Ovary (tissue), 3 donors: ENCODE data around the gene SESN1.

Experiments used
- CTCF ChIP-seq, 3 donors: fragments of 450-650 bp in 2 of 3; fragments of 200-600 bp in 1 of 3; IDR thresholded peaks; one replicate each; pipeline versions ENCODE4 v1.5.1 to v1.8.0; 2016 to 2022; ENCODE audit warnings: antibody characterized with exemption in 3 of 3, mild to moderate bottlenecking in 1 of 3
- POLR2A ChIP-seq: fragments of 450-650 bp; IDR thresholded peaks from one replicate; pipeline ENCODE4 v1.6.1; 2017; ENCODE audit warnings: antibody characterized with exemption, mild to moderate bottlenecking, moderate library complexity
- donor health status: DM: no; HTN: no; CAD: no.

- TF ChIP-seq POLR2A, result no peak
- no peak for TF ChIP-seq CTCF (IDR thresholded peaks at IDR 0.05)
Observed at GRCh38 chr6:109024368-109024767, 70.3 kb downstream of the SESN1 start.
